ENCODE data around the gene CPNE7. TPM values are rescaled to one million over a fixed set of nuclear protein-coding genes. Genes with fewer than 3 reads are reported as not detected.
"Not testable (repeated sequence)": the region's sequence is repeated elsewhere in the genome, so short reads cannot be mapped to it uniquely, and the experiment has no call there.

The CPNE7 gene
- total RNA-seq, 2 donors from 2014 or later: not detected

- intact Hi-C loops (cut with DNase I): no loop called here
- ATAC-seq: no peak
- DNase-seq: no peak
Observed at GRCh38 chr16:89633064-89633631, 57.6 kb downstream of the CPNE7 start.

GRCh38 chr16:89634463-89635385 is 59.2 kb downstream of the CPNE7 start:
- ATAC-seq; DNase-seq; intact Hi-C loops (cut with DNase I): not testable (repeated sequence)

GRCh38 chr16:89636663-89637062 is 61.1 kb downstream of the CPNE7 start:
- intact Hi-C loops (cut with DNase I): no loop called here
- no peak for DNase-seq
- ATAC-seq: no peak

GRCh38 chr16:89637379-89637778 is 61.8 kb downstream of the CPNE7 start:
- no peak for DNase-seq
- no peak for ATAC-seq
- intact Hi-C loops (cut with DNase I): no loop called here

- intact Hi-C loops (cut with DNase I): no loop called here
- ATAC-seq: no peak
- no peak for DNase-seq
Observed at GRCh38 chr16:89638455-89638854, 62.9 kb downstream of the CPNE7 start.

GRCh38 chr16:89639385-89639784 is 63.8 kb downstream of the CPNE7 start:
- DNase-seq (no peak), ATAC-seq (no peak)
- intact Hi-C loops (cut with DNase I): no loop called here

GRCh38 chr16:89641458-89642119 is 66.0 kb downstream of the CPNE7 start:
- no peak for ATAC-seq
- DNase-seq: no peak
- intact Hi-C loops (cut with DNase I): loop anchor here in 1 of 2 donors (5.0 kb wide), 1 partner anchor 69 kb away; no protein-coding TSS in a partner anchor

GRCh38 chr16:89642574-89642973 is 67.0 kb downstream of the CPNE7 start:
- DNase-seq (no peak), ATAC-seq (no peak)
- intact Hi-C loops (cut with DNase I): loop anchor here in 1 of 2 donors (5.0 kb wide), 1 partner anchor 70 kb away; no protein-coding TSS in a partner anchor

- no peak for DNase-seq
- intact Hi-C loops (cut with DNase I): loop anchor here in 1 of 2 donors (5.0 kb wide), 1 partner anchor 72 kb away; no protein-coding TSS in a partner anchor
Observed at GRCh38 chr16:89643769-89644300, 68.3 kb downstream of the CPNE7 start.

GRCh38 chr16:89645122-89645521 is 69.6 kb downstream of the CPNE7 start:
- DNase-seq: no peak
- ATAC-seq: no peak
- intact Hi-C loops (cut with DNase I): no loop called here

More at GRCh38 chr16:89643769-89644300, 68.3 kb downstream of the CPNE7 start:
- ATAC-seq: no peak

- DNase-seq: no peak
- intact Hi-C loops (cut with DNase I): no loop called here
Observed at GRCh38 chr16:89646270-89646669, 70.7 kb downstream of the CPNE7 start.

More at GRCh38 chr16:89646270-89646669, 70.7 kb downstream of the CPNE7 start:
- ATAC-seq: no peak

Other genes starting within 250 kb of the CPNE7 start
- 10 to 100 TPM; 74.3 to 86.2 TPM for gene ANKRD11, start 85.2 kb upstream of the CPNE7 start, total RNA-seq
- 10 to 100 TPM; 78.5 to 99.5 TPM for gene SPG7, start 67.4 kb upstream of the CPNE7 start, total RNA-seq
- 1,000 to 10,000 TPM; 1,319 to 1,367 TPM for gene RPL13, start 15.1 kb upstream of the CPNE7 start, total RNA-seq
- not detected for gene DPEP1, start 37.9 kb downstream of the CPNE7 start, total RNA-seq
- gene CHMP1A, start 82.0 kb downstream of the CPNE7 start, total RNA-seq: 10 to 100 TPM; 41.7 to 51.9 TPM
- 1 to 10 TPM; 2.4 to 3.6 TPM for gene SPATA33, start 82.1 kb downstream of the CPNE7 start, total RNA-seq
- 10 to 100 TPM; 22.6 to 28.0 TPM for gene CDK10, start 110.9 kb downstream of the CPNE7 start, total RNA-seq
- gene SPATA2L, start 125.9 kb downstream of the CPNE7 start, total RNA-seq: 1 to 10 TPM; 4.5 to 7.1 TPM
- gene VPS9D1, start 145.1 kb downstream of the CPNE7 start, total RNA-seq: 10 to 100 TPM; 11.6 to 12.6 TPM
- 10 to 100 TPM; 11.9 to 18.2 TPM for gene ZNF276, start 145.8 kb downstream of the CPNE7 start, total RNA-seq
- 1 to 10 TPM; 3.6 to 4.4 TPM for gene FANCA, start 240.9 kb downstream of the CPNE7 start, total RNA-seq

Data from left cardiac atrium (tissue), 4 donors.